PC-9 (cell line): ENCODE results near the gene PANX3. TPM values are rescaled to one million over a fixed set of nuclear protein-coding genes. Genes with fewer than 3 reads are reported as not detected.

ENCODE experiments used
- BruUV-seq: library from RNA; stranded (reverse); fragments of 400-500 nt; replicated peaks from 2 replicates; lab custom pipeline; 2021; lab: Mats Ljungman, UMichigan
- CTCF ChIA-PET: fragments of 300-600 bp; sonication (Branson Sonifier 250); formaldehyde crosslinking; loops from one replicate; lab custom pipeline; 2022; ENCODE audit warnings: antibody characterized with exemption; lab: Charles Lee
- POLR2A ChIA-PET: fragments of 300-600 bp; sonication (Branson Sonifier 250); formaldehyde crosslinking; loops from one replicate; lab custom pipeline; 2022; ENCODE audit warnings: antibody characterized with exemption; ENCODE audit not compliant: unreplicated experiment; lab: Charles Lee
- DNase-seq, 2 experiments: peaks; one replicate each; pipeline versions ENCODE4 v3.0.0 to v3.0.0-alpha.2; 2015 to 2022; ENCODE audit warnings: mixed read lengths in 1 of 2
- H2AFZ ChIP-seq: fragments of 200-600 bp; sonication (generic); 2 replicates; pipeline ENCODE4 v1.8.1; 2017; ENCODE audit warnings: antibody characterized with exemption
- H3F3A ChIP-seq: fragments of 200-600 bp; sonication (generic); 2 replicates; pipeline ENCODE4 v1.8.1; 2017; ENCODE audit warnings: antibody characterized with exemption, mild to moderate bottlenecking, low read depth; ENCODE audit not compliant: insufficient read depth
- H3K27ac ChIP-seq: fragments of 200-600 bp; sonication (generic); 2 replicates; pipeline ENCODE4 v1.6.1; 2016; ENCODE audit warnings: mixed run types
- H3K27me3 ChIP-seq: fragments of 200-600 bp; sonication (generic); 2 replicates; pipeline ENCODE4 v1.6.1; 2016; ENCODE audit warnings: low read depth, mixed run types; ENCODE audit not compliant: insufficient read depth
- H3K36me3 ChIP-seq: fragments of 200-600 bp; sonication (generic); 2 replicates; pipeline ENCODE4 v1.6.1; 2016; ENCODE audit warnings: low read depth, mixed run types
- H3K4me1 ChIP-seq: fragments of 200-600 bp; sonication (generic); replicated peaks from 2 replicates; pipeline ENCODE4 v1.6.1; 2016; ENCODE audit warnings: mixed run types; ENCODE audit not compliant: insufficient read depth
- H3K4me2 ChIP-seq: fragments of 200-600 bp; sonication (generic); 2 replicates; pipeline ENCODE4 v1.6.1; 2017; ENCODE audit warnings: mixed run types
- H3K4me3 ChIP-seq: fragments of 200-600 bp; sonication (generic); 2 replicates; pipeline ENCODE4 v1.6.1; 2016; ENCODE audit warnings: mixed run types
- H3K79me2 ChIP-seq: fragments of 200-600 bp; sonication (generic); 2 replicates; pipeline ENCODE4 v1.6.1; 2017; ENCODE audit warnings: low read depth, mixed run types
- H3K9me2 ChIP-seq: fragments of 200-600 bp; sonication (generic); 2 replicates; pipeline ENCODE4 v1.8.1; 2017; ENCODE audit warnings: mild to moderate bottlenecking; ENCODE audit not compliant: insufficient read depth
- H3K9me3 ChIP-seq: fragments of 200-600 bp; sonication (generic); 2 replicates; pipeline ENCODE4 v1.8.1; 2016; ENCODE audit warnings: low read depth; ENCODE audit not compliant: insufficient read depth
- H4K20me1 ChIP-seq: fragments of 200-600 bp; sonication (generic); 2 replicates; pipeline ENCODE4 v1.8.1; 2017; ENCODE audit not compliant: insufficient read depth
- EZH2 ChIP-seq: fragments of 200-600 bp; sonication (generic); IDR thresholded peaks from 2 replicates; pipeline ENCODE4 v1.8.0; 2017; ENCODE audit warnings: antibody characterized with exemption, low read depth
- intact Hi-C: fragments of 100-400 bp; cut with micrococcal nuclease; formaldehyde crosslinking; loops from one replicate; pipeline ENCODE4 v1.10.0; 2022; ENCODE audit not compliant: unreplicated experiment
- total RNA-seq: library from RNA; stranded (reverse); gene quantifications from 2 replicates; pipeline ENCODE4 v1.2.3, GENCODE V29; 2021
- TF ChIP-seq, protein P1 (sequence below): fragments of 200-600 bp; sonication (generic); conservative IDR thresholded peaks from 2 replicates; pipeline ENCODE4 v1.6.1; 2017; ENCODE audit warnings: mixed run types, antibody characterized with exemption, mild to moderate bottlenecking, moderate library complexity

Gene PANX3
- total RNA-seq, 1 experiment from 2014 or later = not detected

- H3K36me3 ChIP-seq = no peaks in the 10 kb centered on the region
- CTCF ChIA-PET = interaction anchor here (0.8 kb wide), 1 partner anchor 184 kb away, joined by 3 read pairs; no protein-coding TSS in a partner anchor
- H3K79me2 ChIP-seq = no peaks in the 10 kb centered on the region
- no peak overlapping the region for H3K4me3 ChIP-seq
- peaks cover 42% of the 10 kb centered on the region for H3K27me3 ChIP-seq
- H3K4me1 ChIP-seq = no peaks in the 10 kb centered on the region
- no peak overlapping the region for H3K4me2 ChIP-seq
- no peak overlapping the region for H2AFZ ChIP-seq
- no TSS peak for BruUV-seq
- no peaks in the 10 kb centered on the region for H4K20me1 ChIP-seq
- TF ChIP-seq, protein P1, sequence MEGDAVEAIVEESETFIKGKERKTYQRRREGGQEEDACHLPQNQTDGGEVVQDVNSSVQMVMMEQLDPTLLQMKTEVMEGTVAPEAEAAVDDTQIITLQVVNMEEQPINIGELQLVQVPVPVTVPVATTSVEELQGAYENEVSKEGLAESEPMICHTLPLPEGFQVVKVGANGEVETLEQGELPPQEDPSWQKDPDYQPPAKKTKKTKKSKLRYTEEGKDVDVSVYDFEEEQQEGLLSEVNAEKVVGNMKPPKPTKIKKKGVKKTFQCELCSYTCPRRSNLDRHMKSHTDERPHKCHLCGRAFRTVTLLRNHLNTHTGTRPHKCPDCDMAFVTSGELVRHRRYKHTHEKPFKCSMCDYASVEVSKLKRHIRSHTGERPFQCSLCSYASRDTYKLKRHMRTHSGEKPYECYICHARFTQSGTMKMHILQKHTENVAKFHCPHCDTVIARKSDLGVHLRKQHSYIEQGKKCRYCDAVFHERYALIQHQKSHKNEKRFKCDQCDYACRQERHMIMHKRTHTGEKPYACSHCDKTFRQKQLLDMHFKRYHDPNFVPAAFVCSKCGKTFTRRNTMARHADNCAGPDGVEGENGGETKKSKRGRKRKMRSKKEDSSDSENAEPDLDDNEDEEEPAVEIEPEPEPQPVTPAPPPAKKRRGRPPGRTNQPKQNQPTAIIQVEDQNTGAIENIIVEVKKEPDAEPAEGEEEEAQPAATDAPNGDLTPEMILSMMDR = peak; percentile 73
- TF ChIP-seq EZH2 = no peak
- no peak overlapping the region for H3K27ac ChIP-seq
- POLR2A ChIA-PET = no interaction called here
- no peaks in the 10 kb centered on the region for H3K9me2 ChIP-seq
- H3K9me3 ChIP-seq = no peaks in the 10 kb centered on the region
- H3F3A ChIP-seq = no peaks in the 10 kb centered on the region
- DNase-seq = peak in 1 of 2 experiments; percentile 34
- intact Hi-C loops = loop anchor here (1.0 to 5.0 kb wide), 2 partner anchors 170 to 514 kb away; no protein-coding TSS in a partner anchor
Observed at GRCh38 chr11:124586238-124586860, 24.9 kb upstream of the PANX3 start.

- Histone ChIP-seq H4K20me1 (no peaks in the 10 kb centered on the region), H3K4me3 (no peak overlapping the region), H3K4me2 (no peak overlapping the region), H3K27ac (no peak overlapping the region), H2AFZ (no peak overlapping the region), H3K4me1 (no peaks in the 10 kb centered on the region), H3K27me3 (peaks cover 47% of the 10 kb centered on the region), H3K79me2 (no peaks in the 10 kb centered on the region), H3K9me3 (no peaks in the 10 kb centered on the region), H3F3A (no peaks in the 10 kb centered on the region), H3K9me2 (no peaks in the 10 kb centered on the region), H3K36me3 (no peaks in the 10 kb centered on the region)
- DNase-seq = no peak
- intact Hi-C loops = no loop called here
- CTCF ChIA-PET = no interaction called here
- POLR2A ChIA-PET = no interaction called here
- BruUV-seq = no TSS peak
- TF ChIP-seq EZH2 = no peak
- TF ChIP-seq, protein P1 = no peak
Observed at GRCh38 chr11:124591430-124591829, 19.8 kb upstream of the PANX3 start.

DNA sequence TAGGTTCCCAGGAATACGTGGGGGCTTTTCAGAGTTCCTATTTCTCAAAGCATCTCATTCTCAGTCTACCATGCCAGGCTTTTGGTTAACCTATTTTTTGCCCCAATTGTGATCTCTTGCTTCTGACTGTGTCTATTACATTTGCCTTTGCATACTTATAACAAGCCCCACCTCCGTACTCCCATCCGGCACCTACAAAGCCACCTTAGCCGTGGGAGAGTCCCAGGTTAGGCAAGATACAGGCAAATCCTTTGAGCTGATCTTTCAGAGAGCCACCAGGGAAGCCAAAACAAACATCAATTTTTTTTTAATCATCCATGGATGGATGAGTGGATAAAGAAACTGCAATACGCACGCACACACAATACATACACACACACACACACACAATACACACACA, 18.6 kb upstream of the PANX3 start:
- Histone ChIP-seq H3K4me2 (no peak overlapping the region), H3K27me3 (peaks cover 49% of the 10 kb centered on the region), H4K20me1 (no peaks in the 10 kb centered on the region), H3F3A (no peaks in the 10 kb centered on the region), H2AFZ (no peak overlapping the region), H3K27ac (no peak overlapping the region), H3K79me2 (no peaks in the 10 kb centered on the region), H3K4me3 (no peak overlapping the region), H3K36me3 (no peaks in the 10 kb centered on the region), H3K9me2 (no peaks in the 10 kb centered on the region), H3K9me3 (no peaks in the 10 kb centered on the region), H3K4me1 (no peaks in the 10 kb centered on the region)
- ChIA-PET CTCF (interaction anchor here (0.5 to 0.7 kb wide), 2 partner anchors 85 to 111 kb away, joined by 3 to 5 read pairs; no protein-coding TSS in a partner anchor), POLR2A (no interaction called here)
- DNase-seq = no peak
- BruUV-seq = no TSS peak
- intact Hi-C loops = no loop called here
- TF ChIP-seq, protein P1 = no peak
- TF ChIP-seq EZH2 = no peak
